Nephron (organoid): ENCODE data around the gene MPC1.
"Not testable (repeated sequence)": the region's sequence is repeated elsewhere in the genome, so short reads cannot be mapped to it uniquely, and the experiment has no call there.

ENCODE experiments used
- H3K27ac Mint-ChIP-seq, 3 experiments: 2 replicates each; pipeline ENCODE4 v1.8.0; 2020; ENCODE audit warnings: mixed read lengths in 3 of 3, mild to moderate bottlenecking in 2 of 3, moderate library complexity in 1 of 3
- H3K27me3 Mint-ChIP-seq: 2 replicates; pipeline ENCODE4 v1.8.0; 2021; ENCODE audit warnings: low read depth, mild to moderate bottlenecking, moderate library complexity, mixed read lengths
- H3K36me3 Mint-ChIP-seq: 2 replicates; pipeline ENCODE4 v1.8.0; 2020; ENCODE audit warnings: low read depth, mixed read lengths
- H3K4me1 Mint-ChIP-seq: 2 replicates; pipeline ENCODE4 v1.8.0; 2020; ENCODE audit warnings: mixed read lengths
- H3K4me3 Mint-ChIP-seq, 3 experiments: 2 replicates each; pipeline ENCODE4 v1.8.0; 2020; ENCODE audit warnings: mild to moderate bottlenecking in 3 of 3, mixed read lengths in 3 of 3, moderate library complexity in 2 of 3
- H3K9me3 Mint-ChIP-seq: 2 replicates; pipeline ENCODE4 v1.8.0; 2020; ENCODE audit warnings: mixed read lengths
- TF ChIP-seq, protein P1 (sequence below), 3 experiments: fragments of 200-600 bp; sonication (generic); IDR thresholded peaks; one replicate each; pipeline ENCODE4 v1.5.0; 2021; ENCODE audit warnings: antibody characterized with exemption in 3 of 3; ENCODE audit not compliant: unreplicated experiment in 3 of 3

Gene MPC1

DNA sequence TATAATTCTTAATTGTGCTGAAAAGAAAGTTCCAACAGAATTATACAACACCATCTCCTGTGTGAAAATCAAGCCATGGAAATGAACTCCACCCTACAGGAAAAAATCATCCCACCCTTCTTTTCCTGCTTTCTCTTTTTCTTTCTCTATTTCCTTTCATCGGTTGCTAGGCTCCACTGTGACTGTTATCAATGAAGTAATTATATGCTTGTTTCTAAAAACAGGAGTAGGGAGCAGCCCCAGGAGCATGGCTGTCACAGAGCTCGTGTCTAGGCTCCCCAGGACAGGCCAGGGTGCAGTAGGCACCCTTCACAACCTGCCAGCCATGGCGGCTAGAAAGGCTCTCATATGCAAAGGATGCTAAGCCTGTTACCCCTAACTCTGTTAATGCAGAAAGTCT is 13.0 kb downstream of the MPC1 start:
- Mint-ChIP-seq H3K36me3 (no peaks in the 10 kb centered on the region), H3K4me3 (no peak overlapping the region), H3K4me1 (peaks cover 12% of the 10 kb centered on the region), H3K9me3 (no peaks in the 10 kb centered on the region), H3K27ac (no peak overlapping the region), H3K27me3 (no peaks in the 10 kb centered on the region)
- TF ChIP-seq, protein P1, sequence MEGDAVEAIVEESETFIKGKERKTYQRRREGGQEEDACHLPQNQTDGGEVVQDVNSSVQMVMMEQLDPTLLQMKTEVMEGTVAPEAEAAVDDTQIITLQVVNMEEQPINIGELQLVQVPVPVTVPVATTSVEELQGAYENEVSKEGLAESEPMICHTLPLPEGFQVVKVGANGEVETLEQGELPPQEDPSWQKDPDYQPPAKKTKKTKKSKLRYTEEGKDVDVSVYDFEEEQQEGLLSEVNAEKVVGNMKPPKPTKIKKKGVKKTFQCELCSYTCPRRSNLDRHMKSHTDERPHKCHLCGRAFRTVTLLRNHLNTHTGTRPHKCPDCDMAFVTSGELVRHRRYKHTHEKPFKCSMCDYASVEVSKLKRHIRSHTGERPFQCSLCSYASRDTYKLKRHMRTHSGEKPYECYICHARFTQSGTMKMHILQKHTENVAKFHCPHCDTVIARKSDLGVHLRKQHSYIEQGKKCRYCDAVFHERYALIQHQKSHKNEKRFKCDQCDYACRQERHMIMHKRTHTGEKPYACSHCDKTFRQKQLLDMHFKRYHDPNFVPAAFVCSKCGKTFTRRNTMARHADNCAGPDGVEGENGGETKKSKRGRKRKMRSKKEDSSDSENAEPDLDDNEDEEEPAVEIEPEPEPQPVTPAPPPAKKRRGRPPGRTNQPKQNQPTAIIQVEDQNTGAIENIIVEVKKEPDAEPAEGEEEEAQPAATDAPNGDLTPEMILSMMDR (IDR thresholded peaks at IDR 0.05; ENCODE audit: unreplicated experiment in 3 of 3), result no peak

DNA sequence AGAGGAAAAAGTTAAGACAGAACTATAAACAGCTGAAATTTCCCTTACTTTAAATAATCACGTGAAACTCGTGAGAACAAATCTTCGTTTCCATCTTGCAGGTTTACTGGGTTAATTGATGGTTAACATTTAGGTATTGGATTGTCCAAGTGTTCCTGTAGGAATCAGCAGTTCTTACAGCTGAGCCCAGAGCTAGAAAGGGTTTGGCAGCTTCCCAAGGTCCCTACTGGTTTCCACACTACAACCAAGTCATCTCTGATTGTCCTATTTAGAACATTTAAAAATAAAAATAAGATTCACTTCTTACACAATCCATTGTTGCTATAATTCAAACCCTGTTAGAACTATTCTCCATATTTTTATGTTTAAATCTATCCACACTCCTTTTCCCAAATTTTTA is 15.8 kb downstream of the MPC1 start:
- Mint-ChIP-seq H3K27ac (no peak overlapping the region), H3K9me3 (no peaks in the 10 kb centered on the region), H3K27me3 (no peaks in the 10 kb centered on the region), H3K4me1 (peaks cover 19% of the 10 kb centered on the region), H3K36me3 (peaks cover 7% of the 10 kb centered on the region), H3K4me3 (no peak overlapping the region)
- TF ChIP-seq, protein P1 (IDR thresholded peaks at IDR 0.05; ENCODE audit: unreplicated experiment in 3 of 3), result no peak

DNA sequence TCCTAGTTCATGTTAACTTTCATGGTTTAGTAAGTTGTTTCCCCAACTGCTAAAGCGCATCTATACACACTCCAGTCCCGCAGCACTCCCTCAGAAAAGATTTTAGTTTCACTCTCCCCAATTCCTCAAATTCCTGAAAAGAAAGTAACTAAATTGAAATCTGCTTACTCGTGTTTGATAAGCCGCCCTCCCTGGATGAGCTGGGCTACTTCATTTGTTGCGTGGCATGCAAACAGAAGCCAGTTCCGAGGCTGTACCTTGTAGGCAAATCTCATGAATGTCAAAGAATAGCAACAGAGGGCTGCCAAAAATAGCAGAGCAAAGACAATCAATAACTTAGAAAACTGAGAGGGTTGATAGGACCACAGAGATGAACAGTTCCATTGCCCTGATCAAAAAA is 16.9 kb downstream of the MPC1 start:
- Mint-ChIP-seq H3K27me3 (no peaks in the 10 kb centered on the region), H3K4me1 (peaks cover 19% of the 10 kb centered on the region), H3K4me3 (peak overlapping the region in 1 of 3 experiments; percentile 55), H3K36me3 (peaks cover 7% of the 10 kb centered on the region), H3K27ac (peak overlapping the region in 1 of 3 experiments; percentile 68), H3K9me3 (no peaks in the 10 kb centered on the region)
- TF ChIP-seq, protein P1 (IDR thresholded peaks at IDR 0.05; ENCODE audit: unreplicated experiment in 3 of 3), result no peak

DNA sequence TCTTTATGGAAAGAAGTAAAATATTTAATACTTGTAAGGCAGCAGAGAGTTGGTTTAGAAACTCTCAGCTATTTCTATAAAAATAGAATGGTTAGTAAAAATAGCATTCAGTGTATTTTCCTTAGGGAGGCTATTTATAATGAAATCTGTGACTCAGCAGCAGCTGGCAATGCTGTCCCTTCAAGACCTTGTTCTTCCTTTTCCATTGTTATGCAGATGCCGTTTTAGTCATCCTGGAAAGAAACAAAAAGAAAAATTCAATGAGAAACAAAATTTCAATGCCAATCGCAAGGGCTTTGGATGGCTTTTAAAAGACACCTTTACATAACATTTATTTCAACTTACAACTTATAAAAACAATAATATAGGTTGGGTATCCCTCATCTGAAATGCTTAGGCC is 17.5 kb downstream of the MPC1 start:
- TF ChIP-seq, protein P1 (IDR thresholded peaks at IDR 0.05; ENCODE audit: unreplicated experiment in 3 of 3), result no peak
- Mint-ChIP-seq H3K4me3 (no peak overlapping the region), H3K27me3 (no peaks in the 10 kb centered on the region), H3K4me1 (peaks cover 19% of the 10 kb centered on the region), H3K27ac (peak overlapping the region in 1 of 3 experiments; percentile 68), H3K9me3 (no peaks in the 10 kb centered on the region), H3K36me3 (peaks cover 7% of the 10 kb centered on the region)

DNA sequence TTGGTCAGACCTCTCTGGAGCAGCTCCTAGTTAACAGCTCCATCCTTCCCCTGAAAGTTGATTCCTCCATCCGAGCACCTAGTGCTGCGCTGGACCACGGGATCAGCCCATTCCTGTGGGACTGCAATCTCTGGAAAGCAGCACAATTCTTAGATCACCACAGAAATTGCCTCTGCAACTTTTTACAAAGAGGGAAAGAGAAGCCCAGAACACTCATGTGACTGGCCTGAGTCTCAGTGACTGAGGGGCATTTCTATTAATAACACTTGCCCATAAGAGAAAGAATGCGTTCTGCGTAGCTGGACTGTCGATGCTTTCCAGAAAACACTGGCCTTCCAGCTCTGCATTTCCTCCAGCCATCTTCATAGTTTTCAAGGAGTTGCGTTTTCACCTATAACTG is 18.3 kb downstream of the MPC1 start:
- Mint-ChIP-seq H3K27ac (peak overlapping the region in 1 of 3 experiments; percentile 19), H3K4me1 (peaks cover 19% of the 10 kb centered on the region), H3K9me3 (no peaks in the 10 kb centered on the region), H3K4me3 (peak overlapping the region in 1 of 3 experiments; percentile 60), H3K27me3 (no peaks in the 10 kb centered on the region), H3K36me3 (peaks cover 7% of the 10 kb centered on the region)
- TF ChIP-seq, protein P1 (IDR thresholded peaks at IDR 0.05; ENCODE audit: unreplicated experiment in 3 of 3), result no peak

DNA sequence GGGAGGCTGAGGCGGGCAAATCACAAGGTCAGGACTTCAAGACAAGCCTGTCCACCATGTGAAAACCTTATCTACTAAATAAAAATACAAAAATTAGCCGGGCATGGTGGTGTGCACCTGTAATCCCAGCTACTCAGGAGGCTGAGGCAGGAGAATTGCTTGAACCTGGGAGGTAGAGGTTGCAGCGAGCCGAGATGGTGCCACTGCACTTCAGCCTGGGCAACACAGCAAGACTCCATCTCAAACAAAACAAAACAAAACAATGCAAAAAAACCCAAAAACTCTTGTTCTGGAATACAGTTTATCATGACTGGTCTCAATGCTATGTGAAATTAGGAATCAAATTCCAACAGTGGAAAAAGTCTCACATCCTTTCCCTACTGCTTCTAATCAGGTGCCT is 20.3 kb downstream of the MPC1 start:
- H3K4me3 Mint-ChIP-seq, H3K9me3 Mint-ChIP-seq, H3K27me3 Mint-ChIP-seq, H3K27ac Mint-ChIP-seq, H3K36me3 Mint-ChIP-seq: not testable (repeated sequence)
- H3K4me1 Mint-ChIP-seq, result peaks cover 14% of the 10 kb centered on the region
